ENCODE data around the gene MAP4K2. TPM values are rescaled to one million over a fixed set of nuclear protein-coding genes. Genes with fewer than 3 reads are reported as not detected.
A peak's percentile ranks its signal among the peaks of the same experiment; 100 is the strongest.

MAP4K2 gene
- total and polyA plus RNA-seq, 2 of the 13 experiments (the other 11 are each of a cell fraction or from before 2014, with no cell fraction given): 8.3 to 17.6 TPM

- TF ChIP-seq YEATS2 (CRISPR knock-in tag; IDR thresholded peaks at IDR 0.05; ENCODE audit: borderline replicate concordance) (peak; percentile 77; the same call in 1 of the 2 replicates), MXD4 (CRISPR knock-in tag; IDR thresholded peaks at IDR 0.05) (peak; percentile 22; the same call in 1 of the 2 replicates), U2AF1 (optimal IDR thresholded peaks at IDR 0.05; ENCODE audit: low read depth, low read length) (no peak), TIGD3 (CRISPR knock-in tag; IDR thresholded peaks at IDR 0.05; ENCODE audit: borderline replicate concordance) (no peak), PRPF4 (IDR thresholded peaks at IDR 0.05; ENCODE audit: low read depth, low read length, poor library complexity, severe bottlenecking) (no peak), TRIM22 (IDR thresholded peaks at IDR 0.05) (no peak), ZKSCAN1 (IDR thresholded peaks at IDR 0.05; ENCODE audit: low read length) (no peak), ZNF761 (CRISPR knock-in tag; conservative IDR thresholded peaks at IDR 0.05) (no peak), FOXA3 (CRISPR knock-in tag; IDR thresholded peaks at IDR 0.05) (0 out of 2 replicates have a peak, but pooled peaks have one; percentile 28), PAXIP1 (CRISPR knock-in tag; conservative IDR thresholded peaks at IDR 0.05) (peak; percentile 68), CSRNP1 (CRISPR knock-in tag; IDR thresholded peaks at IDR 0.05) (0 out of 2 replicates have a peak, but pooled peaks have one; percentile 15), HOMEZ (CRISPR knock-in tag; IDR thresholded peaks at IDR 0.05; ENCODE audit: low read depth) (0 out of 2 replicates have a peak, but pooled peaks have one; percentile 9), TBX2 (CRISPR knock-in tag; IDR thresholded peaks at IDR 0.05; ENCODE audit: borderline replicate concordance) (peak; percentile 66), ZNF770 (CRISPR knock-in tag; IDR thresholded peaks at IDR 0.05) (no peak), PAX8 (CRISPR knock-in tag; IDR thresholded peaks at IDR 0.05; ENCODE audit: borderline replicate concordance) (no peak), ZSCAN31 (CRISPR knock-in tag; IDR thresholded peaks at IDR 0.05; ENCODE audit: low read depth) (no peak; the same call in 1 of the 2 replicates)
Observed at GRCh38 chr11:64778473-64779298, 24.3 kb downstream of the MAP4K2 start, which contains the start of gene SF1 (continued).
